HEK293 (cell line): ENCODE results near the gene ZER1.

Experiments
- EGR2 ChIP-seq: fragments of 450-650 bp; formaldehyde crosslinking; IDR thresholded peaks from 2 replicates; pipeline ENCODE4 v1.5.1; 2016; ENCODE audit warnings: low read depth, missing biosample characterization, missing genetic modification characterization
- KLF1 ChIP-seq: fragments of 450-650 bp; formaldehyde crosslinking; IDR thresholded peaks from 2 replicates; pipeline ENCODE4 v1.5.1; 2016; ENCODE audit warnings: missing biosample characterization, missing genetic modification characterization
- SP2 ChIP-seq: fragments of 450-650 bp; formaldehyde crosslinking; IDR thresholded peaks from 2 replicates; pipeline ENCODE4 v1.5.1; 2016; ENCODE audit warnings: missing biosample characterization, missing genetic modification characterization
- ZBTB1 ChIP-seq: fragments of 450-650 bp; formaldehyde crosslinking; IDR thresholded peaks from 2 replicates; pipeline ENCODE4 v1.5.1; 2016; ENCODE audit warnings: missing biosample characterization, missing genetic modification characterization
- ZNF23 ChIP-seq: fragments of 450-650 bp; formaldehyde crosslinking; IDR thresholded peaks from 2 replicates; pipeline ENCODE4 v1.5.1; 2016; ENCODE audit warnings: missing biosample characterization, missing genetic modification characterization, borderline replicate concordance
- ZNF48 ChIP-seq: fragments of 450-650 bp; formaldehyde crosslinking; IDR thresholded peaks from 2 replicates; pipeline ENCODE4 v1.5.1; 2016; ENCODE audit warnings: missing biosample characterization, missing genetic modification characterization
- TF ChIP-seq, protein P1 (sequence below): fragments of 450-650 bp; formaldehyde crosslinking; IDR thresholded peaks from 2 replicates; pipeline ENCODE4 v1.5.1; 2017; ENCODE audit warnings: missing biosample characterization, missing genetic modification characterization
- TF ChIP-seq, protein P2 (sequence below): fragments of 450-650 bp; formaldehyde crosslinking; IDR thresholded peaks from 2 replicates; pipeline ENCODE4 v1.5.1; 2016; ENCODE audit warnings: missing biosample characterization, missing genetic modification characterization
- TF ChIP-seq, protein P3 (sequence below): fragments of 450-650 bp; formaldehyde crosslinking; IDR thresholded peaks from 2 replicates; pipeline ENCODE4 v1.5.1; 2017; ENCODE audit warnings: missing biosample characterization, missing genetic modification characterization
- TF ChIP-seq, protein P4 (sequence below): fragments of 450-650 bp; formaldehyde crosslinking; IDR thresholded peaks from 2 replicates; pipeline ENCODE4 v1.5.1; 2016; ENCODE audit warnings: missing biosample characterization, missing genetic modification characterization
- TF ChIP-seq, protein P5 (sequence below): fragments of 450-650 bp; formaldehyde crosslinking; IDR thresholded peaks from 2 replicates; pipeline ENCODE4 v1.5.1; 2016; ENCODE audit warnings: missing biosample characterization, missing genetic modification characterization
- TF ChIP-seq, protein P6 (sequence below): fragments of 450-650 bp; formaldehyde crosslinking; conservative IDR thresholded peaks from 2 replicates; pipeline ENCODE4 v1.5.1; 2016; ENCODE audit warnings: low read depth, missing biosample characterization, missing genetic modification characterization

ZER1 gene

DNA sequence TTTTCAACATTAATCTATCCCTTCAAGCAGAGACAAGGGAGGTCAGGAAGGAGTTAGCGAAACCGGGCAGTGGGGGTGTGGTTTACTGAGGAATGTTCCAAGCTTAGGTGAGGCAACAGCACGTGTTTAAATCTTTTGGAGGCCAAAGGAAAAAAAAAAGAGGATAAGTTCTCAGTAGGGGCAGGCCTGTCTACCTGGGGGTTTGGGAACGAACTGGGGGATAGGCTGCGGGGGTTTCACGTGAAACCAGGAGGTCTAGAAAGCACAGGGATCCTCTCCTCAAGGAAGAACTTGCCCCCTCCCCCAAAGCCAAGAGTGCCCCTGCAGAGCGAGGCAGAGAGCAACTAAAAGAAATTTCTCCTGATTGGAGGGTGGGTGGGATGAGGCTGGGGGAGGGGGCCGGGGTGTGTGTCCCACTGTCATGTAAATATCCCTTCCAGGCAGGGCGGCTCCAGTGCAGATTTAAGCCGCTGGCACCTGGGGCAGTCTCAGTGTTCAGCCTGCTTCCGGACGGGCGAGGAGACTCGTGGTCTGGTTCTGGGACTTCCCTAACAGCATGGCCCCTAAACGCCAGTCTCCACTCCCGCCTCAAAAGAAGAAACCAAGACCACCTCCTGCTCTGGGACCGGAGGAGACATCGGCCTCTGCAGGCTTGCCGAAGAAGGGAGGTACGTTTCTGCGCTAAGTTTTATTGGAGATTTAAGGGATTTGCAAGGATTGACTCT lies 88.2 kb downstream of the ZER1 start (continued):
- TF ChIP-seq, protein P1, sequence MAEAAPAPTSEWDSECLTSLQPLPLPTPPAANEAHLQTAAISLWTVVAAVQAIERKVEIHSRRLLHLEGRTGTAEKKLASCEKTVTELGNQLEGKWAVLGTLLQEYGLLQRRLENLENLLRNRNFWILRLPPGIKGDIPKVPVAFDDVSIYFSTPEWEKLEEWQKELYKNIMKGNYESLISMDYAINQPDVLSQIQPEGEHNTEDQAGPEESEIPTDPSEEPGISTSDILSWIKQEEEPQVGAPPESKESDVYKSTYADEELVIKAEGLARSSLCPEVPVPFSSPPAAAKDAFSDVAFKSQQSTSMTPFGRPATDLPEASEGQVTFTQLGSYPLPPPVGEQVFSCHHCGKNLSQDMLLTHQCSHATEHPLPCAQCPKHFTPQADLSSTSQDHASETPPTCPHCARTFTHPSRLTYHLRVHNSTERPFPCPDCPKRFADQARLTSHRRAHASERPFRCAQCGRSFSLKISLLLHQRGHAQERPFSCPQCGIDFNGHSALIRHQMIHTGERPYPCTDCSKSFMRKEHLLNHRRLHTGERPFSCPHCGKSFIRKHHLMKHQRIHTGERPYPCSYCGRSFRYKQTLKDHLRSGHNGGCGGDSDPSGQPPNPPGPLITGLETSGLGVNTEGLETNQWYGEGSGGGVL, result no peak
- no peak for TF ChIP-seq EGR2 (tag by site-specific recombination)
- 0 out of 2 replicates have a peak, but pooled peaks have one; percentile 5 for TF ChIP-seq SP2 (tag by site-specific recombination)
- TF ChIP-seq, protein P2, sequence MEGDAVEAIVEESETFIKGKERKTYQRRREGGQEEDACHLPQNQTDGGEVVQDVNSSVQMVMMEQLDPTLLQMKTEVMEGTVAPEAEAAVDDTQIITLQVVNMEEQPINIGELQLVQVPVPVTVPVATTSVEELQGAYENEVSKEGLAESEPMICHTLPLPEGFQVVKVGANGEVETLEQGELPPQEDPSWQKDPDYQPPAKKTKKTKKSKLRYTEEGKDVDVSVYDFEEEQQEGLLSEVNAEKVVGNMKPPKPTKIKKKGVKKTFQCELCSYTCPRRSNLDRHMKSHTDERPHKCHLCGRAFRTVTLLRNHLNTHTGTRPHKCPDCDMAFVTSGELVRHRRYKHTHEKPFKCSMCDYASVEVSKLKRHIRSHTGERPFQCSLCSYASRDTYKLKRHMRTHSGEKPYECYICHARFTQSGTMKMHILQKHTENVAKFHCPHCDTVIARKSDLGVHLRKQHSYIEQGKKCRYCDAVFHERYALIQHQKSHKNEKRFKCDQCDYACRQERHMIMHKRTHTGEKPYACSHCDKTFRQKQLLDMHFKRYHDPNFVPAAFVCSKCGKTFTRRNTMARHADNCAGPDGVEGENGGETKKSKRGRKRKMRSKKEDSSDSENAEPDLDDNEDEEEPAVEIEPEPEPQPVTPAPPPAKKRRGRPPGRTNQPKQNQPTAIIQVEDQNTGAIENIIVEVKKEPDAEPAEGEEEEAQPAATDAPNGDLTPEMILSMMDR (tag by site-specific recombination), result no peak
- peak; percentile 54 for TF ChIP-seq KLF1 (tag by site-specific recombination)
- TF ChIP-seq, protein P3, sequence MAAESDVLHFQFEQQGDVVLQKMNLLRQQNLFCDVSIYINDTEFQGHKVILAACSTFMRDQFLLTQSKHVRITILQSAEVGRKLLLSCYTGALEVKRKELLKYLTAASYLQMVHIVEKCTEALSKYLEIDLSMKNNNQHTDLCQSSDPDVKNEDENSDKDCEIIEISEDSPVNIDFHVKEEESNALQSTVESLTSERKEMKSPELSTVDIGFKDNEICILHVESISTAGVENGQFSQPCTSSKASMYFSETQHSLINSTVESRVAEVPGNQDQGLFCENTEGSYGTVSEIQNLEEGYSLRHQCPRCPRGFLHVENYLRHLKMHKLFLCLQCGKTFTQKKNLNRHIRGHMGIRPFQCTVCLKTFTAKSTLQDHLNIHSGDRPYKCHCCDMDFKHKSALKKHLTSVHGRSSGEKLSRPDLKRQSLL, result no peak
- TF ChIP-seq, protein P4, sequence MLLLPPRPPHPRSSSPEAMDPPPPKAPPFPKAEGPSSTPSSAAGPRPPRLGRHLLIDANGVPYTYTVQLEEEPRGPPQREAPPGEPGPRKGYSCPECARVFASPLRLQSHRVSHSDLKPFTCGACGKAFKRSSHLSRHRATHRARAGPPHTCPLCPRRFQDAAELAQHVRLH (tag by site-specific recombination), result no peak
- no peak for TF ChIP-seq ZNF23 (tag by site-specific recombination)
- TF ChIP-seq, protein P5, sequence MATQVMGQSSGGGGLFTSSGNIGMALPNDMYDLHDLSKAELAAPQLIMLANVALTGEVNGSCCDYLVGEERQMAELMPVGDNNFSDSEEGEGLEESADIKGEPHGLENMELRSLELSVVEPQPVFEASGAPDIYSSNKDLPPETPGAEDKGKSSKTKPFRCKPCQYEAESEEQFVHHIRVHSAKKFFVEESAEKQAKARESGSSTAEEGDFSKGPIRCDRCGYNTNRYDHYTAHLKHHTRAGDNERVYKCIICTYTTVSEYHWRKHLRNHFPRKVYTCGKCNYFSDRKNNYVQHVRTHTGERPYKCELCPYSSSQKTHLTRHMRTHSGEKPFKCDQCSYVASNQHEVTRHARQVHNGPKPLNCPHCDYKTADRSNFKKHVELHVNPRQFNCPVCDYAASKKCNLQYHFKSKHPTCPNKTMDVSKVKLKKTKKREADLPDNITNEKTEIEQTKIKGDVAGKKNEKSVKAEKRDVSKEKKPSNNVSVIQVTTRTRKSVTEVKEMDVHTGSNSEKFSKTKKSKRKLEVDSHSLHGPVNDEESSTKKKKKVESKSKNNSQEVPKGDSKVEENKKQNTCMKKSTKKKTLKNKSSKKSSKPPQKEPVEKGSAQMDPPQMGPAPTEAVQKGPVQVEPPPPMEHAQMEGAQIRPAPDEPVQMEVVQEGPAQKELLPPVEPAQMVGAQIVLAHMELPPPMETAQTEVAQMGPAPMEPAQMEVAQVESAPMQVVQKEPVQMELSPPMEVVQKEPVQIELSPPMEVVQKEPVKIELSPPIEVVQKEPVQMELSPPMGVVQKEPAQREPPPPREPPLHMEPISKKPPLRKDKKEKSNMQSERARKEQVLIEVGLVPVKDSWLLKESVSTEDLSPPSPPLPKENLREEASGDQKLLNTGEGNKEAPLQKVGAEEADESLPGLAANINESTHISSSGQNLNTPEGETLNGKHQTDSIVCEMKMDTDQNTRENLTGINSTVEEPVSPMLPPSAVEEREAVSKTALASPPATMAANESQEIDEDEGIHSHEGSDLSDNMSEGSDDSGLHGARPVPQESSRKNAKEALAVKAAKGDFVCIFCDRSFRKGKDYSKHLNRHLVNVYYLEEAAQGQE (tag by site-specific recombination), result no peak
- TF ChIP-seq ZBTB1 (tag by site-specific recombination), result no peak
- no peak for TF ChIP-seq ZNF48 (tag by site-specific recombination)
- TF ChIP-seq, protein P6, sequence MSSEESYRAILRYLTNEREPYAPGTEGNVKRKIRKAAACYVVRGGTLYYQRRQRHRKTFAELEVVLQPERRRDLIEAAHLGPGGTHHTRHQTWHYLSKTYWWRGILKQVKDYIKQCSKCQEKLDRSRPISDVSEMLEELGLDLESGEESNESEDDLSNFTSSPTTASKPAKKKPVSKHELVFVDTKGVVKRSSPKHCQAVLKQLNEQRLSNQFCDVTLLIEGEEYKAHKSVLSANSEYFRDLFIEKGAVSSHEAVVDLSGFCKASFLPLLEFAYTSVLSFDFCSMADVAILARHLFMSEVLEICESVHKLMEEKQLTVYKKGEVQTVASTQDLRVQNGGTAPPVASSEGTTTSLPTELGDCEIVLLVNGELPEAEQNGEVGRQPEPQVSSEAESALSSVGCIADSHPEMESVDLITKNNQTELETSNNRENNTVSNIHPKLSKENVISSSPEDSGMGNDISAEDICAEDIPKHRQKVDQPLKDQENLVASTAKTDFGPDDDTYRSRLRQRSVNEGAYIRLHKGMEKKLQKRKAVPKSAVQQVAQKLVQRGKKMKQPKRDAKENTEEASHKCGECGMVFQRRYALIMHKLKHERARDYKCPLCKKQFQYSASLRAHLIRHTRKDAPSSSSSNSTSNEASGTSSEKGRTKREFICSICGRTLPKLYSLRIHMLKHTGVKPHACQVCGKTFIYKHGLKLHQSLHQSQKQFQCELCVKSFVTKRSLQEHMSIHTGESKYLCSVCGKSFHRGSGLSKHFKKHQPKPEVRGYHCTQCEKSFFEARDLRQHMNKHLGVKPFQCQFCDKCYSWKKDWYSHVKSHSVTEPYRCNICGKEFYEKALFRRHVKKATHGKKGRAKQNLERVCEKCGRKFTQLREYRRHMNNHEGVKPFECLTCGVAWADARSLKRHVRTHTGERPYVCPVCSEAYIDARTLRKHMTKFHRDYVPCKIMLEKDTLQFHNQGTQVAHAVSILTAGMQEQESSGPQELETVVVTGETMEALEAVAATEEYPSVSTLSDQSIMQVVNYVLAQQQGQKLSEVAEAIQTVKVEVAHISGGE (tag by site-specific recombination), result no peak
